Measurements from ENCODE around the gene PLEKHS1.
"Not testable (repeated sequence)": the region's sequence is repeated elsewhere in the genome, so short reads cannot be mapped to it uniquely, and the experiment has no call there.

Gene PLEKHS1

DNA sequence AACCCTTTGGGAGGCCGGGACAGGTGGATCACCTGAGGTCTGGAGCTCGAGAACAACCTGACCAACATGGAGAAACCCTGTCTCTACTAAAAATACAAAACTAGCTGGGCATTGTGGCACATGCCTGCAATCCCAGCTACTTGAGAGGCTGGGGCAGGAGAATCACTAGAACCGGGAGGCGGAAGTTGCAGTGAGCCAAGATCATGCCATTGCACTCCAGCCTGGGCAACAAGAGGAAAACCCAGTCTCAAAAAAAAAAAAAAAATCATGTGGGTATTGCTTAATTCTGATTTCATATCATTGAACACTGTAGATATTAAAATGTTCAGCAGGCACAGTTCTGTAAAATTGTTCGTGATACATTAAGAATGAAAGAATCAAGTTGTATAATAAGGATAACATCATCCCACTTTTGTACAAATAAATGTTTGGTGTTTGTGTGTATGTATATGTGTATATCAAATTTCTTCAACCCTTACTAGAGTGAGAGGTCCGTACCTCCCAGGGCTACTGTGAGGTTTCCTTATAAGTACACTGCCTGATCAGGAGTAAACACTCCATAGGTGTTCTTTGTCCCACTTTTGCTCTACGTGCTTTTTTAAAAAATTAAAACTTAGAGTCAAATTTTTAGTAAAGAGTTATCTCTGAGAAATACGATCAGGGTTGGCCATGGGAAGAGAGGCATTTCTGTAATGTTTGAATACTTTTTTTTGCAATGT, 31.7 kb downstream of the PLEKHS1 start:
- no peak for DNase-seq (ENCODE audit: low read depth in 4 of 4, low spot score in 1 of 4)

DNA sequence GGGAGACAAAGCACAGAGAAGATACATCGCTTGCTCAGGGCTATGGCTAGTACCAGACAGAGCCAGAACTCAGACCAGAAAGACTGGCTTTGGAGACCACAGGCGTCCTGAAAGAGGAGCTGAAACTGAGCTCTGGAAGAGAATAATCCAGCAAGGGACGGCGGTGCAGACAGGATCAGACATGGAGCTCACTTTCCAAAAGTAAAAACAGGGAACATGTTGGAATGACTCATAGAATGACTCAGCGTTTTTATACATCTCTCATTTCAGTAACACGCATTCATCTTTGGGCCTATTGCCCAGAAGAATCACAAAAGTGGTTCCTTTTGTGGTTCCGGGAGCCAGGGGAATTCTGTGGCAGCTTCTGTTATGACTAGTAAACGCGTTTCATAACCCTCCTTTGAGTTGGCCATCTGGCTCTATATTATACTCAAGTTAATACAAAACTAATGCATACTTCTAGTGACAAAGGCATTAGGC, 37.2 kb downstream of the PLEKHS1 start:
- no peak for DNase-seq (ENCODE audit: low read depth in 4 of 4, low spot score in 1 of 4)

DNA sequence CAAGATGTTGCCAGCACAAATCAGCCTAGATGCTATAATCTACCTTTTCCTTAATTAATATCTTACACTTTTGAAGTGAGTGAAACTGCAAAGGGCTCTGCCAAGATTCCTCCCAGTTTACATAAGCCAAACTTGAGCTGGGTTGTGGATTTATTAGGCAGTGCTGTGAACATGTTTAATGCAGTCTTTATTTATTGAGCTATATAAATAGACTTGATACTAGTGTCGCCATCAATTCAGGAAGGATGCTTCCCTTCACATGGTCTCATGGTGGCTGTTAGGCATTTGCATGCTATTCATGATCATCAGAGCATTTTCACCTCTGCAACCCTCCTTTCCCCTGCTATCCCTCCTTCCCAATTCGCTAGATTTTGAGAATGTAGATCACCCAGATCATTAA, 40.2 kb downstream of the PLEKHS1 start:
- DNase-seq (ENCODE audit: low read depth in 4 of 4, low spot score in 1 of 4): no peak

DNA sequence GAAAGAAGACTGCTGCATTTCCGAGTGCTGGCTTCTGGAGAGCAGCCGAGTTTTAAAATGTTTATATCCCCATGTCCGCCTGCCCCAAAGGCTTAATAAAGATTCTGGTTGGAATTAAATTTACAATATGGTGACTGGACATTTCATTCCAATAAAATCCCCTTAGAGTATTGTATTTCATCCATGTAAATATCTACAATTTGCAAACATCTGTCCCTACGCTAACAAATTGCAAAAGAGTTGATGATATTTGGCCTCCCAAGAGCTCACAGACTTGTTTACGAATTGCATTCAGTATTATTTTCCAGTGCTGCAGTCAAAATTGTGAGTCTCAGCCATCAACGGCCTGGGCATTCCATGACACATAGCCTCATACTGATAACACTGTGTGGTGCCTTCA, 50.1 kb downstream of the PLEKHS1 start:
- DNase-seq (ENCODE audit: low read depth in 4 of 4, low spot score in 1 of 4): no peak

DNA sequence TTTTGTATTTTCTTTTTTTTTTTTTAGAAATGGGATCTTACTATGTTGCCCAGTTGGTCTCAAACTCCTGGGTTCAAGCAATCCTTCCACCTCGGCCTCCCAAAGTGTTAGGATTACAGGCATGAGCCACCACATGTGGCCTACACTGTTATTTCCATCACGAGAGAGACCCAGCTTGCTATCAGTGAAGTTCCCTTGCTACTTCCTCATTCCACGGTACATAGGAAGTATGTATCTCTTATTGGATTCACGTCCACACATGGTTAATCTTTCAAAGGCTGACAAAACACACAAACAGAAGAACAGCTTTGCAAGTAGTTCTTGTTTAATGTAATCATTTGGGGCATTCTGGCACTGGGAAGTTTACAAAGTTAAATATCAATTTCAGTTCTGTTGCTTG, 51.5 kb downstream of the PLEKHS1 start:
- no peak for DNase-seq (ENCODE audit: low read depth in 4 of 4, low spot score in 1 of 4)

DNA sequence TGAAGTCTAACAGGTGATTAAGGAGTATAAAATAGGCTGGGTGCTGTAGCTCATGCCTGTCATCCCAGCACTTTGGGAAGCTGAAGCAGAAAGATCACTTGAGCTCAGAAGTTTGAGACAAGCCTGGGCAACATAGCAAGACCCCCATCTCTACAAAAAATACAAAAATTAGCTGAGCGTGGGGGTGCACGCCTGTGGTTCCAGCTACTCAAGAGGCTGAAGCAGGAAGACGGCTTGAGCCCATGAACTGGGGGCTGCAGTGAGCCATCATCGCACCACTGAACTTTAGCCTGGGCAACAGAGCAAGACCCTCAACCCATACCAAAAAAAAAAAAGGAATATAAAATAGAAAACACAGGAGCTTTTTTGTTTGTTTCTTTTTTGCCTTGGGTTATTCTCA, 55.0 kb downstream of the PLEKHS1 start:
- DNase-seq (ENCODE audit: low read depth in 4 of 4, low spot score in 1 of 4): no peak

DNA sequence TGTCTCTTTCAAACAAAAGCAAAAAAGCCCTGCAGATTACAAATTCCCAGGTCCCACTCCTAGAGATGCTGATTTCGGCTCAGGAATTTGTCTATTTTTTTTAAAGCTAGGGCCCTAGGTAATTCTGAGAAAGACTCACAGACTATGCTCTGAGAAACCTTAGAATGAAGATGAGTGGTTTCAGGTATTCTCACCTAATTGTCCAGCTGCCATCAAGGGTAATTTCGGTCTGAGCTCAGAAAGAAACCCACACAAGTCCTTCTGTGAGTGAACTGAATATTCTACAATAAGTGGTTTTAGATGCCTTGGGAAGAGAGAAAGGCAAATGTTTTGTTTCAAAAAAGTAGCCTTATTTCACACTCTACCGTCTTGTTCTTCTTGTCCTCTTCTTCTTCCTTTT, 56.7 kb downstream of the PLEKHS1 start:
- no peak for DNase-seq (ENCODE audit: low read depth in 4 of 4, low spot score in 1 of 4)

DNA sequence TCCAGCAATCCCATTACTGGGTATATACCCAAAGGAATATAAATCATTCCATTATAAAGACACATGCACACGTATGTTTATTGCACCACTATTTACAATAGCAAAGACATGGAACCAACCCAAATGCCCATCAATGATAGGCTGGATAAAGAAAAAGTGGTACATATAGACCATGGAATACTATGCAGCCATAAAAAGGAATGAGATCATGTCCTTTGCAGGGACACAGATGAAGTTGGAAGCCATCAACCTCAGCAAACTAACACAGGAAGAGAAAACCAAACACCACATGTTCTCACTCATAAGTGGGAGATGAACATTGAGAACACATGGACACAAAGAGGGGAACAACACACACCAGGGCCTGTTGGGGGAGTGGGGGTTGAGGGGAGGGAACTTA, 63.2 kb downstream of the PLEKHS1 start:
- not testable (repeated sequence) for DNase-seq (ENCODE audit: low read depth in 4 of 4, low spot score in 1 of 4)

DNA sequence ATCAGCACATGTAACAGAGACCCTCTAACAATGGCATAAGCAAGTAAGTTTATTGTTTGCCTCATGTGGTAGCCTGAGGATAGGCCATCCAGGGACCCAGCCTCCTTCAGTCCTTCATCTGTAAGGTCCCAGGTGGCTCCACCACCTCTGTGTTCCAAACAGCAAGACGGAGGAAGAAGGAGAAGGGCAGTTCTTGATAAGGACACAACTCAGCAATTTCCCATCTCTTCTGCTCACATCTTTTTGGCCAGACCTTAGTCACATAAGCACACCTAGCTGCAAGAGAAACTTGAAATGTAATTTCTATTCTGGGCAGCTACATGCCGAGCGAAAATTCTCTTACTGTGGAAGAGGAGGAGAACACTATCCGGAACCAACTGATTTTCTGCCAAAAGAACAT, 68.5 kb downstream of the PLEKHS1 start:
- DNase-seq (ENCODE audit: low read depth in 4 of 4, low spot score in 1 of 4): no peak

DNA sequence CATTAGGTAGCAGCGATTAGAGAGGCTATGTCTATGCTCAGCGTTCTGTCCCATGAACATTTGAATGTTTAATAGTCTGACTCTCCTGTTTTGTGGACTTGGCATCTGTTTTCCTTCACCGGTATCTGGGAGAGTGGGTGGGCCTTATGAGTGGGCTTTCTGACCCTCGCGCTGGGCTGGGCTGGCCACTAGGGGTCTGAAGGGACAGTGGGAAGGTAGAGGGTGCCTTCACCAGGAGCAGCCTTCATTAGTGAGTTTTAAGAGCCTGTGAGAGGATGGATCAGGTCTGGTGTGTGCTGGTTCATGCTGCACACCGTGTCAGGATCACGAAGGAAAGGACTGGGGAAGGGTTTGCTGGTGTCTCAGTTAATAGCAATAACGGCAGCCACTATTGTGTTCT, 69.0 kb downstream of the PLEKHS1 start:
- DNase-seq (ENCODE audit: low read depth in 4 of 4, low spot score in 1 of 4): no peak

DNA sequence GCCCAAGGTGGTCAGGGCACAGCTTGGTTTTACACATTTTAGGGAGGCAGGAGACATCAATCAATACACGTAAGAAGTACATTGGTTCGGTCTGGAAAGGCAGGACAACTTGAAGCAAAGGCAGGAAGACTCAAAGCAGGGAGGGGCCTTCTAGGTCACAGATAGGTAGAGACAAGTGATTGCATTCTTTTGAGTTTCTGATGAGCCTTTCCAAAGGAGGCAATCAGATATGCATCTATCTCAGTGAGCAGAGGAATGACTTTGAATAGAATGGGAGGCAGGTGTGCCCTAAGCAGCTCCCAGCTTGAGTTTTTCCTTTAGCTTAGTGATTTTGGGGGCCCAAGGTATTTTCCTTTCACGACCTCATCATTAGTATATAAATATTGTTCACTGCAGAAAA, 69.8 kb downstream of the PLEKHS1 start:
- DNase-seq (ENCODE audit: low read depth in 4 of 4, low spot score in 1 of 4): not testable (repeated sequence)

DNA sequence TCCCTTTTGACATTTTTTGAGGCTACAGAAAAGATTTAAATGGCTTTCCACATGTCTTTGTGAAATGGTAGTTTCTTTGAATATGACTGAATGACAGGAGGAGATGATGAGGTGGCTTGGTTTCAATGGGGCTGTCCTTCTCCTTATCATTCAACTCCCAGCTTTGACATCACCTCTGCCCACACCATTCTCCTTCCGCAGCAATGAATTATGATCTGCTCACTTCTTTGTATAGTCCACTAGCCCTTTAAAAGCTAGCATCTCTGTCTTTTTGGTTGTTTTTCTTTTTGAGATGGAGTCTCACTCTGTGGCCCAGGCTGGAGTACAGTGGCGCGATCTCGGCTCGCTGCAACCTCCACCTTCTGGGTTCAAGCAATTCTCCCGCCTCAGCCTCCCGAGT, 70.7 kb downstream of the PLEKHS1 start:
- no peak for DNase-seq (ENCODE audit: low read depth in 4 of 4, low spot score in 1 of 4)

DNA sequence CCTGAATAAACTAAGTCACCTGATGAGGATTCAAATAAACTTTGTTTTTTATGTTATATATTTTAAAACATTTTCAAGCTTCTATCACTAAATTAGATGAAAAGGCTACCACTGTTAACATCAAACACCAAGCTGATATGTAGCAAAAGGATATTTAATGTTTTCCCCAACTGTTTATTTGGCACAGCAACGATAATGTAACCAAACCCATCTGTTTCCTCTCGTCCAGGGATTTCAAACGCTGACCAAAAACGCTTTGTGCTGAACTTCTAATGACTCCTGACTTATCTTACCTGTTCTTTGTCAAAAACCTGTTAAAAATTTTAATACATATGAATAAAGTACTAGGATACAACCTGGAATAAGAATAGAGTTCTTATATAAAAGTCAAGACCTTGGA, 71.9 kb downstream of the PLEKHS1 start:
- no peak for DNase-seq (ENCODE audit: low read depth in 4 of 4, low spot score in 1 of 4)

DNA sequence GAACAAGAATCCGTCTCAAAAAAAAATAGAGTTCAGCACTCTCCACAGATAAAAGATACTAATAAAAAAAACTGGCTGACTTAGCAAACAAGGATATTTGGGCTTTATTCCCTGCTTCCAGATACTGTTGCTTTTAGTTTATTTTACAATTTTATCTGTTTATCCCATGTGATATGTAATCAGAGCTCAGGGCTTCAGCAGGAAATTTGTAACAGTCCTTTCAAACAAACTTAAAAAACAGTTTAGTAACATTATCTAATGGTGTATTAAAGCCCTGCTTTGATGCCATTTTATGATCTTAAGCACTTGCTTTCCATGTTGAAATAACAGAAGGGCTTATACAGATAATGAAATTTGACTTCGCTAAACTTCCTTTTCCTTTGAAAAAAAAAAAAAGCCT, 74.3 kb downstream of the PLEKHS1 start:
- no peak for DNase-seq (ENCODE audit: low read depth in 4 of 4, low spot score in 1 of 4)

DNA sequence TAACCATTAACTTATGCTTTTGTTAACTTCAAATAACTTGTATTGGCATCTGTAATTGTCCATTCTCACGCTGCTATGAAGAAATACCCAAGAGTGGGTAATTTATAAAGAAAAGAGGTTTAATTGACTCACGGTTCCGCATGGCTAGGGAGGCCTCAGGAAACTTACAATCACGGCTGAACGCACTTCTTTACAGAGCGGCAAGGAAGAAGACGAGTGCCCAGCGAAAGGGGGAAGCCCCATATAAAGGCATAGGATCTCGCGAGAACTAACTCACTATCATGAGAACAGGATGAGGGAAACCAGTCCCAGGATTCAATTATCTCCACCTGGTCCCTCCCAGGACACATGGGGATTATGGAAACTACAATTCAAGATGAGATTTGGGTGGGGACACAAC, 77.1 kb downstream of the PLEKHS1 start:
- DNase-seq (ENCODE audit: low read depth in 4 of 4, low spot score in 1 of 4): not testable (repeated sequence)

Data from stimulated activated CD4-positive, alpha-beta T cell treated with anti-CD3 and anti-CD28 coated beads, Interleukin-1b, Interleukin-23, amount 100 ng/mL, for 24 hours (primary cell).